A549 (cell line): ENCODE measurements around the gene CSMD2. TPM values are rescaled to one million over a fixed set of nuclear protein-coding genes. Genes with fewer than 3 reads are reported as not detected.

Experiments used
- ATAC-seq, 2 experiments: fragments of 200-7000 bp in 1 of 2; fragments of >200 bp in 1 of 2; cut with Nextera tagmentation in 1 of 2; cut with Tn5 transposase in 1 of 2; 3 replicates each; pipeline versions ENCODE4 v1.8.0 to v1.9.1; 2018 to 2020; ENCODE audit warnings: mild to moderate bottlenecking in 1 of 2, moderate library complexity in 1 of 2
- CTCF ChIA-PET: fragments of 300-600 bp; sonication (Branson Sonifier 250); formaldehyde crosslinking; extraction: SDS; loops from one replicate; lab custom pipeline; 2021; ENCODE audit warnings: antibody characterized with exemption, inconsistent platforms; lab: Yijun Ruan, JAX
- POLR2A ChIA-PET: fragments of 350-600 bp; formaldehyde crosslinking; extraction: SDS; loops from one replicate; lab custom pipeline; 2021; ENCODE audit warnings: antibody characterized with exemption, inconsistent platforms; lab: Yijun Ruan, JAX
- DNase-seq, 2 experiments: peaks; one replicate each; pipeline versions ENCODE4 v3.0.0 to v3.0.0-alpha.2; 2011 to 2016; ENCODE audit warnings: low read depth in 1 of 2, low spot score in 1 of 2
- FAIRE-seq: peaks from 2 replicates; lab custom pipeline; 2011; peaks lifted over from hg19 to GRCh38; lab: Jason Lieb, UNC
- H3K27ac ChIP-seq, 2 experiments: fragments of >200 bp; sonication (Bioruptor Twin); formaldehyde crosslinking; 3 replicates each; pipeline ENCODE4 v1.5.1; 2016 to 2017
- H3K4me1 ChIP-seq: fragments of >200 bp; sonication (Bioruptor Twin); formaldehyde crosslinking; 3 replicates; pipeline ENCODE4 v1.6.1; 2016
- H3K4me2 ChIP-seq: fragments of >200 bp; sonication (Bioruptor Twin); formaldehyde crosslinking; 3 replicates; pipeline ENCODE4 v1.6.1; 2016
- H3K4me3 ChIP-seq: fragments of >200 bp; sonication (Bioruptor Twin); formaldehyde crosslinking; 3 replicates; pipeline ENCODE4 v1.5.1; 2016
- H3K9me3 ChIP-seq: fragments of >200 bp; sonication (Bioruptor Twin); formaldehyde crosslinking; 3 replicates; pipeline ENCODE4 v1.6.1; 2016
- CTCF ChIP-seq: fragments of >200 bp; sonication (Bioruptor Twin); formaldehyde crosslinking; IDR thresholded peaks from 3 replicates; pipeline ENCODE4 v1.5.1; 2016
- EHMT2 ChIP-seq: fragments of 200-600 bp; sonication (generic); IDR thresholded peaks from 2 replicates; pipeline ENCODE4 v1.6.1; 2016; ENCODE audit warnings: antibody characterized with exemption, low read depth, mild to moderate bottlenecking, moderate library complexity
- ESRRA ChIP-seq: fragments of 150-350 bp; IDR thresholded peaks from 2 replicates; pipeline ENCODE4 v1.6.1; 2014; ENCODE audit warnings: mild to moderate bottlenecking, low read length, borderline replicate concordance
- FOSB ChIP-seq: fragments of 250-450 bp; sonication (Bioruptor Pico); IDR thresholded peaks from 2 replicates; pipeline ENCODE4 v1.5.0; 2020; ENCODE audit warnings: mild to moderate bottlenecking, moderate library complexity
- FOSL2 ChIP-seq, 2 experiments: fragments of 450-650 bp in 1 of 2; fragments of >200 bp in 1 of 2; sonication (Bioruptor Twin) in 1 of 2; formaldehyde crosslinking; IDR thresholded peaks; 2 replicates each; pipeline versions ENCODE4 v1.5.0 to v1.6.1; 2016 to 2020; ENCODE audit warnings: mild to moderate bottlenecking in 1 of 2, moderate library complexity in 1 of 2
- HEYL ChIP-seq: fragments of 250-450 bp; sonication (Bioruptor Pico); IDR thresholded peaks from 2 replicates; pipeline ENCODE4 v1.8.0; 2021; ENCODE audit warnings: mild to moderate bottlenecking, moderate library complexity
- HMGXB4 ChIP-seq: fragments of 250-450 bp; sonication (Bioruptor Pico); IDR thresholded peaks from 2 replicates; pipeline ENCODE4 v1.5.0; 2021; ENCODE audit warnings: mild to moderate bottlenecking, moderate library complexity, borderline replicate concordance
- HOXB13 ChIP-seq: fragments of 250-450 bp; sonication (Bioruptor Pico); IDR thresholded peaks from 2 replicates; pipeline ENCODE4 v1.5.0; 2020; ENCODE audit warnings: low read depth, mild to moderate bottlenecking, moderate library complexity
- JUN ChIP-seq, 2 experiments: fragments of >200 bp; sonication (Bioruptor Twin); formaldehyde crosslinking; IDR thresholded peaks; 2 replicates in 1 of 2; 3 replicates in 1 of 2; pipeline ENCODE4 v1.6.1; 2016 to 2017
- JUNB ChIP-seq: fragments of >200 bp; sonication (Bioruptor Twin); formaldehyde crosslinking; IDR thresholded peaks from 2 replicates; pipeline ENCODE4 v1.6.1; 2016
- KDM1A ChIP-seq: fragments of 200-600 bp; sonication (generic); IDR thresholded peaks from 2 replicates; pipeline ENCODE4 v1.6.1; 2016; ENCODE audit warnings: low read depth, mild to moderate bottlenecking
- MAZ ChIP-seq: fragments of 150-350 bp; IDR thresholded peaks from 2 replicates; pipeline ENCODE4 v1.6.1; 2014; ENCODE audit warnings: antibody characterized with exemption, low read depth, low read length, borderline replicate concordance
- MYC ChIP-seq: IDR thresholded peaks from 2 replicates; pipeline ENCODE4 v1.6.1; 2012; ENCODE audit warnings: mild to moderate bottlenecking, inconsistent platforms, low read length, improper control_type of control experiment, borderline replicate concordance
- NPAS2 ChIP-seq: fragments of 250-450 bp; sonication (Bioruptor Pico); IDR thresholded peaks from 2 replicates; pipeline ENCODE4 v1.8.0; 2022; ENCODE audit warnings: mild to moderate bottlenecking, moderate library complexity, borderline replicate concordance
- NR3C1 ChIP-seq: fragments of >200 bp; sonication (Bioruptor Twin); formaldehyde crosslinking; IDR thresholded peaks from 3 replicates; pipeline ENCODE4 v1.6.1; 2017
- PBX3 ChIP-seq: IDR thresholded peaks from 2 replicates; pipeline ENCODE4 v1.6.1; 2012
- PHF8 ChIP-seq: fragments of 200-600 bp; sonication (generic); IDR thresholded peaks from 2 replicates; pipeline ENCODE4 v1.6.1; 2016; ENCODE audit warnings: low read depth, mild to moderate bottlenecking, antibody characterized with exemption, moderate library complexity, borderline replicate concordance
- POLR2AphosphoS2 ChIP-seq: conservative IDR thresholded peaks from 2 replicates; pipeline ENCODE4 v1.6.1; 2012; ENCODE audit warnings: low read length, improper control_type of control experiment, inconsistent platforms
- RAD21 ChIP-seq, 2 experiments: fragments of >200 bp in 1 of 2; sonication (Bioruptor Twin) in 1 of 2; formaldehyde crosslinking in 1 of 2; IDR thresholded peaks in 1 of 2; conservative IDR thresholded peaks in 1 of 2; 2 replicates in 1 of 2; 3 replicates in 1 of 2; pipeline ENCODE4 v1.6.1; 2012 to 2018; ENCODE audit warnings: inconsistent platforms in 1 of 2
- RCOR1 ChIP-seq: fragments of 150-350 bp; IDR thresholded peaks from 2 replicates; pipeline ENCODE4 v1.6.1; 2014; ENCODE audit warnings: antibody characterized with exemption, low read length, low read depth
- TFCP2L1 ChIP-seq: fragments of 250-450 bp; sonication (Bioruptor Pico); IDR thresholded peaks from 2 replicates; pipeline ENCODE4 v1.5.0; 2021; ENCODE audit warnings: mild to moderate bottlenecking
- USF2 ChIP-seq: fragments of 450-650 bp; IDR thresholded peaks from 2 replicates; pipeline ENCODE4 v1.6.1; 2014; ENCODE audit warnings: antibody characterized with exemption
- ZC3H11A ChIP-seq: fragments of 450-650 bp; IDR thresholded peaks from 2 replicates; pipeline ENCODE4 v1.6.1; 2014; ENCODE audit warnings: antibody characterized with exemption, mild to moderate bottlenecking
- ZSCAN20 ChIP-seq: fragments of 250-450 bp; sonication (Bioruptor Pico); IDR thresholded peaks from 2 replicates; pipeline ENCODE4 v1.8.0; 2022; ENCODE audit warnings: mild to moderate bottlenecking, moderate library complexity
- WGBS: methylation state at CpG from one replicate; pipeline ENCODE4 v1.1.6; 2017; ENCODE audit errors: missing lambda C conversion rate; 5-methylcytosine and 5-hydroxymethylcytosine counted together
- polyA plus RNA-seq, 4 experiments: library from polyadenylated mRNA; depleted of rRNA in 3 of 4; stranded (reverse); fragments of >200 nt; fragmentation: RNase III in 1 of 4; extraction: RNeasy Plus Mini Kit Qiagen cat#74134 plus additional on column Dnase treatment in 1 of 4; gene quantifications; 2 replicates in 3 of 4; 3 replicates in 1 of 4; pipeline ENCODE4 v1.2.3, GENCODE V29; 2011 to 2017

Gene CSMD2
- polyA plus RNA-seq, 2 of the 4 experiments (the other 2 are of a cell fraction) = not detected

GRCh38 chr1:33622757-33623156 lies 542.3 kb downstream of the CSMD2 start:
- ChIA-PET POLR2A (no interaction called here), CTCF (interaction anchor here (4.2 kb wide), 1 partner anchor 9 kb away, joined by 17 read pairs; no protein-coding TSS in a partner anchor)
- no peak overlapping the region for H3K4me2 ChIP-seq
- TF ChIP-seq RCOR1 (no peak), ZSCAN20 (CRISPR knock-in tag) (no peak), POLR2AphosphoS2 (no peak), EHMT2 (no peak), PBX3 (no peak), KDM1A (no peak), RAD21 (conservative IDR thresholded peaks at IDR 0.05 in 1 of 2, IDR thresholded peaks at IDR 0.05 in 1 of 2) (no peak), NR3C1 (no peak), USF2 (no peak), HEYL (CRISPR knock-in tag) (no peak), JUNB (no peak), ESRRA (no peak), FOSL2 (IDR thresholded peaks at IDR 0.05) (no peak), FOSL2 (CRISPR knock-in tag; IDR thresholded peaks at IDR 0.05) (no peak), FOSB (CRISPR knock-in tag) (no peak), MAZ (no peak), PHF8 (no peak)
- no peak for FAIRE-seq
- WGBS = 0% methylated on average over 1 of the region's 1 CpG
- no peaks in the 10 kb centered on the region for H3K4me1 ChIP-seq
- ATAC-seq = no peak
- DNase-seq = no peak
- no peaks in the 10 kb centered on the region for H3K9me3 ChIP-seq
- H3K4me3 ChIP-seq = no peak overlapping the region
- H3K27ac ChIP-seq = no peak overlapping the region

GRCh38 chr1:33618636-33619035 lies 546.4 kb downstream of the CSMD2 start:
- TF ChIP-seq ZC3H11A = no peak
- TF ChIP-seq NPAS2 (CRISPR knock-in tag) = no peak
- TF ChIP-seq MAZ = no peak
- TF ChIP-seq ZSCAN20 (CRISPR knock-in tag) = no peak
- TF ChIP-seq PBX3 = no peak
- TF ChIP-seq TFCP2L1 (CRISPR knock-in tag) = no peak
- TF ChIP-seq ESRRA = no peak
- no peak for TF ChIP-seq JUN (IDR thresholded peaks at IDR 0.05)
- TF ChIP-seq HMGXB4 (CRISPR knock-in tag) = no peak
- TF ChIP-seq CTCF = no peak
- no peak for TF ChIP-seq RAD21 (conservative IDR thresholded peaks at IDR 0.05 in 1 of 2, IDR thresholded peaks at IDR 0.05 in 1 of 2)
- no peak for TF ChIP-seq MYC
- TF ChIP-seq HOXB13 (CRISPR knock-in tag) = no peak
- no peak for TF ChIP-seq FOSB (CRISPR knock-in tag)
- no peak for TF ChIP-seq USF2
- ChIA-PET CTCF (interaction anchor here (1.0 kb wide), 1 partner anchor 9 kb away, joined by 3 read pairs; no protein-coding TSS in a partner anchor), POLR2A (no interaction called here)
- 0% methylated on average over 1 of the region's 1 CpG for WGBS
- Histone ChIP-seq H3K9me3 (no peaks in the 10 kb centered on the region), H3K27ac (no peak overlapping the region), H3K4me1 (no peaks in the 10 kb centered on the region), H3K4me2 (no peak overlapping the region), H3K4me3 (no peak overlapping the region)
- ATAC-seq = no peak
- no peak for DNase-seq
- FAIRE-seq = no peak
